HepG2 (cell line): ENCODE data around the gene ZNF248. TPM values are rescaled to one million over a fixed set of nuclear protein-coding genes. Genes with fewer than 3 reads are reported as not detected.

Experiments
- CENPBD1 ChIP-seq: sonication (generic); formaldehyde crosslinking; IDR thresholded peaks from 2 replicates; pipeline ENCODE4 v1.8.0; 2022; ENCODE audit warnings: missing genetic modification reagents, low read depth, mild to moderate bottlenecking, borderline replicate concordance
- FIP1L1 ChIP-seq: fragments of 200-400 bp; formaldehyde crosslinking; IDR thresholded peaks from 2 replicates; pipeline ENCODE4 v1.6.1; 2018; ENCODE audit warnings: low read depth, mild to moderate bottlenecking, low read length, moderate library complexity, borderline replicate concordance; ENCODE audit not compliant: insufficient read depth
- IKZF5 ChIP-seq: IDR thresholded peaks from 2 replicates; pipeline ENCODE4 v1.6.1; 2018; ENCODE audit warnings: missing genetic modification reagents, mild to moderate bottlenecking, missing compliant biosample characterization
- NFAT5 ChIP-seq: sonication (generic); formaldehyde crosslinking; IDR thresholded peaks from 2 replicates; pipeline ENCODE4 v1.4.0; 2020; ENCODE audit warnings: missing genetic modification reagents
- RERE ChIP-seq: IDR thresholded peaks from 2 replicates; pipeline ENCODE4 v1.6.1; 2016; ENCODE audit warnings: low read depth, missing genetic modification reagents, missing compliant biosample characterization
- SALL1 ChIP-seq: sonication (generic); formaldehyde crosslinking; IDR thresholded peaks from 2 replicates; pipeline ENCODE4 v1.8.0; 2022; ENCODE audit warnings: mild to moderate bottlenecking, missing genetic modification reagents
- SP5 ChIP-seq: IDR thresholded peaks from 2 replicates; pipeline ENCODE4 v1.6.1; 2016; ENCODE audit warnings: low read depth, borderline replicate concordance
- ZBTB25 ChIP-seq: IDR thresholded peaks from 2 replicates; pipeline ENCODE4 v1.6.1; 2018; ENCODE audit warnings: missing genetic modification reagents
- ZNF10 ChIP-seq: sonication (generic); formaldehyde crosslinking; IDR thresholded peaks from 2 replicates; pipeline ENCODE4 v1.4.0; 2020; ENCODE audit warnings: mild to moderate bottlenecking, low read depth, missing genetic modification reagents, borderline replicate concordance
- ZNF101 ChIP-seq: sonication (generic); formaldehyde crosslinking; IDR thresholded peaks from 2 replicates; pipeline ENCODE4 v1.4.0; 2020; ENCODE audit warnings: mild to moderate bottlenecking, low read depth, missing genetic modification reagents, borderline replicate concordance
- ZNF569 ChIP-seq: sonication (generic); formaldehyde crosslinking; IDR thresholded peaks from 2 replicates; pipeline ENCODE4 v1.5.0; 2020; ENCODE audit warnings: mild to moderate bottlenecking, missing genetic modification reagents, moderate library complexity, borderline replicate concordance
- ZNF576 ChIP-seq: sonication (generic); formaldehyde crosslinking; IDR thresholded peaks from 2 replicates; pipeline ENCODE4 v1.4.0; 2020; ENCODE audit warnings: mild to moderate bottlenecking, missing genetic modification reagents
- polyA plus RNA-seq, 8 experiments: library from polyadenylated mRNA; depleted of rRNA in 3 of 8; stranded (reverse) in 7 of 8; unstranded in 1 of 8; fragments of >200 nt; fragmentation: Illumina TruSeq in 4 of 8; extraction: Trizol in 4 of 8; gene quantifications; 2 replicates each; pipeline versions ENCODE4 v1.2.1 to v1.2.3, GENCODE V29; 2011 to 2016; ENCODE audit warnings: low read depth in 4 of 8, missing spikeins in 1 of 8, mixed read lengths in 1 of 8; ENCODE audit not compliant: insufficient read depth in 1 of 8
- total RNA-seq, 5 experiments: library from RNA; depleted of rRNA; stranded (reverse); fragments of >200 nt; fragmentation: Illumina TruSeq; extraction: Trizol; gene quantifications; 2 replicates each; pipeline ENCODE4 v1.2.3, GENCODE V29; 2016; ENCODE audit warnings: low read depth in 1 of 5

The ZNF248 gene
- total and polyA plus RNA-seq, 2 of the 13 experiments (the other 11 are each of a cell fraction or from before 2014, with no cell fraction given), result 12.8 to 13.3 TPM

- TF ChIP-seq NFAT5 (CRISPR knock-in tag), result 0 out of 2 replicates have a peak, but pooled peaks have one; percentile 24
- TF ChIP-seq ZBTB25, result peak; percentile 61; the same call in 1 of the 2 replicates
- TF ChIP-seq ZNF569, result peak; percentile 74; the same call in 1 of the 2 replicates
- TF ChIP-seq SP5 (CRISPR knock-in tag), result peak; percentile 44
- no peak for TF ChIP-seq CENPBD1 (CRISPR knock-in tag)
- TF ChIP-seq IKZF5 (CRISPR knock-in tag), result peak; percentile 60; the same call in 1 of the 2 replicates
- TF ChIP-seq ZNF101, result 0 out of 2 replicates have a peak, but pooled peaks have one; percentile 20
- 0 out of 2 replicates have a peak, but pooled peaks have one; percentile 28 for TF ChIP-seq ZNF576
- peak; percentile 38; the same call in 1 of the 2 replicates for TF ChIP-seq RERE (CRISPR knock-in tag)
- no peak for TF ChIP-seq FIP1L1
- TF ChIP-seq ZNF10, result no peak
- TF ChIP-seq SALL1, result peak; percentile 91
These were observed at the start of gene ZNF248 (continued) for GRCh38 chr10:37857287-37858211.
